GM19463 (cell line): ENCODE results near the gene PRDM15.

ENCODE experiments used
- ATAC-seq: cut with Tn5 transposase; IDR thresholded peaks from one replicate; pipeline ENCODE4 v1.9.1; 2021; ENCODE audit warnings: mild to moderate bottlenecking, moderate library complexity; ENCODE audit not compliant: unreplicated experiment

The PRDM15 gene

DNA sequence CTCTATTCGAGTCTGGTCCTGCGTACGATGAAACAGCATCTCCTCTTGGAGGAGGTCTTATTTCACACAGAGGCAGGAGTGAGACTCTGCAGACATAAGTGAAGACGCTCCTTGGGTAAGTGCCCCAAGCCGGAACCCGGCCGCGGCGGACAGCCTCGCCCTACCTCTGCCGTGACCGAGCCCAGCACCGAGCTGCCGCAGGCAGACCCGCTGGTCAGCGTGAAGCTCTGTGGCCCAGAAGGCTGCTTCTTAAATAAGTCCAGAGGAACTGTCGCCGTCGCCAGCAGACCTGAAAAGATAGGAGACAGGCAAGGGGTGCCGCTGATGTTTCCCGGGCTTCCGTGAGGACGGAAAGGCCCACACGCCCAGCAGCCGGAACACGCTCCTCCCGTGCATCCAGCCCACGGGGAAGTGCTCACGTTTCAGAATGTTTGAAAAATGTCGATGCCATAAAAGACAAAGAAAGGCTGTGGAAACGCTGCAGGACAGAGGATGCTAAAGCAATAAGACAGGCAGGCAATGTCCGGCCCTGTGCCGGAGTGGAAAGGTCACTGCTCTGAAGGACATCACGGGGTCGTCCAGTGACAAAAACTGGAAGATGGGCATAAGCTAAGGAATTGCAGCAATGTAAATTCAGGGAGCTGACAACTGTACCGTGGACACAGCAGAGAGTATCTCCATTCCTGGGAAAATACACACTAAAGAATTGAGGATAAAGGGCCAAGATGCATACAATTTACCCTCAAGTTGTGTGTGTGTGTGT lies 28.5 kb upstream of the PRDM15 start:
- no peak for ATAC-seq

DNA sequence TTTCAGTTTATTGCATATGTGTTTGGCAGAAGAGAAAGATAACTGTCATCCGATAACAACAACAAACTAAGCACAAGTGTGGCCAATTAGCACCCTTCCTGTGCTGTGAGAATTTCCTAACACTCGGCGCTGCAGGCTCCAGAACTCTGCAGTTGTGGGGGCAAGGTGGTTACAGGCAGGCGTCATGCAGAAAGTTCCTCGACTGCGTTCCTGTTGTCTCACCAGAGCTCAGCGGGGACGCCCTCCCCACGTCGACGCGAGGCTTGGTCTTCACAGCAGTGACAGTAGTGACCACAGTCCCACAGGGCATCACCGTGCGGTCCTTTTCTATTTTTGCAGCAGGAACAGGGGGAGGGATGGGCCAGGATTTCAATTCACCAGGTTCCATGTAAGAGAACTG lies 27.6 kb upstream of the PRDM15 start:
- no peak for ATAC-seq

DNA sequence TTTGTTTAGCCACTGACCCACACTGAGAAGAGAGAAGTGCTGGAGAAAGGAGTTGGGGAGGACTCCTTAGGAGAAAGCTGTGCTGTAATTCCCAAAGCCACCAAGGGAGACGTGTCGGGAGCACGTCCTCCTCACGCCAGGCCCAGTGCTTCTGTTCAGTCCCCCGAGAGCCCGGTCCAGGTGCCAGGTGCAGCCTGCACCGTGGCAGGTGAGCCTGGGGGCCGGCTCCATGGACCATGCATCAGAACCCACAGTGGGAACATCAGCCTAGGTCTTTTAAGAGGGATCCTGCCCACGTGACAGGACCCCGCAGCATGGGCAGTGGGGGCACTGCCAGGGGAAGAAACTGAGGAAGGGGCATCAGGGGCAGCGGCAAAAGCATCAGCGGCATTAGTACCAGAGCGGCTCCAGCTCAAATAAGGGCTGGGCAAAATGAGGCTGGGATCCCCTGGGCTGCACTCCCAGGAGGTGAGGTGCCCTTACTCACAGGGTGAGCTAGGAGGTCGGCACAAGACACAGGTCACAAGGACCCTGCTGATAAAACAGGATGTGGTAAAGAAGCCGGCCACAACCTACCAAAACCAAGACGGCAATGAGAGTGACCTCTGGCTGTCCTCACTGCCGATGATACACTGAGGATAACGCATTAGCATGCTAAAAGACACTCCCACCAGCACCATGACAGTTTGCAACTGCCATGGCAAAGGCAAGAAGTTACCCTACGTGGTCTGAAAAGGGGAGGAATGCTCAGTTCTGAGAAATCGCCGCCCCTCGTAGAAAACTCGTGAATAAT lies 24.6 kb upstream of the PRDM15 start:
- ATAC-seq, result no peak

DNA sequence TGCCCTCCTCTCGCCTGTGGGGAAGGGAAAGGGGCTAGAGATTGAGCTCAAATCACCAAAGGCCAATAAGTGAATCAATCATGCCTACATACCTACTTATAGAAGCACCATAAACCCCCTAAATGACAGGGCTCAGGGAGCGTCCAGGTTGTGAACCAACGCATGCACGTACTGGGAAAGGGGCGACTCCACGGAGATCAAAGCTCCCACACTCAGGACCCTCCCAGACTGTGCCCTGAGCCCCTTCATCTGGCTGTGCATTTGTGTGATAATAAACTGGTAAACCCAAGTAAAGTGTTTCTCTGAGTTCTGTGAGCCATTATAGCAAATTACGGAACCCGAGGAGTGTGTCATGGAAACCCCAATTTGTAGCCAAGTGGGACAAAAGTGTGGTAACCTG lies 23.8 kb upstream of the PRDM15 start:
- ATAC-seq, result no peak

- ATAC-seq, result no peak
These were observed 22.6 kb upstream of the PRDM15 start for GRCh38 chr21:41901782-41902181.

DNA sequence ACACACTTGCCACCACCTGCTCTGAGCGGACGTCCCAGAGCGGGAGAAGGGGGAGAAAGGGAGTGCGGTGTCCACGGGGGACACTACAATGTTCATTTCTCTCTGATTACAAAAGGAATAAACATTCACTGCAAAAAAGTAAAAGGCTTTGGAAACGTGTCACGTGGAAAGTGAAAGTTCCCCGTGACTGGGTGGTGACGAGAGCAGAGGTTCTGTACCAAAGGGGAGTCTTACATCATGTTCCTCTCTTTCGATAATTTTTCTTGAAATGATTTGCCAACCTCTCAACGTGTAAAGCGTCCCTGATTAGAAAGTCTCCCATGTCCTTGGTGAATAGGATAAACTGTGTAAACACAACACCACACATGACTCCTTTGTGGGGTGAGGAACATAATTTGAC lies 22.0 kb upstream of the PRDM15 start:
- no peak for ATAC-seq

DNA sequence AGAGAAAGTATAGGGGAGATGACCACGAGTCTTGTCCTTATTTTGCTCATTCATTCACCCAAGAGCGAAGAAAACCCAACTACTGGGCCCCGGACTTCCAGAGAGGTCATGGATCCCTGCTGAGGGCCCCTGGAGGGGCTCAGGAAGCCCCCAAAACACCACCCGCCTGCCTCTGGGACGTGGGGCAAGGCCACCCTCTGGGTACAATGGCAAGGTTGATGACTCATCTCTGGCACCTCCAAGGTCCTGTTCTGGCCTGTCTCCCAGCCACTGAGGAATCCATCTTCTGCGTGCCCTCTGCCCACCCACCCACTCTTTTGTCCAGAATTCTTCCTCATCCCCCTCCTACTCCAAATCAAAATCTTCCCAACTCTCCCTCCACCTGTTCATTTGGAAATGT lies 21.3 kb upstream of the PRDM15 start:
- no peak for ATAC-seq

DNA sequence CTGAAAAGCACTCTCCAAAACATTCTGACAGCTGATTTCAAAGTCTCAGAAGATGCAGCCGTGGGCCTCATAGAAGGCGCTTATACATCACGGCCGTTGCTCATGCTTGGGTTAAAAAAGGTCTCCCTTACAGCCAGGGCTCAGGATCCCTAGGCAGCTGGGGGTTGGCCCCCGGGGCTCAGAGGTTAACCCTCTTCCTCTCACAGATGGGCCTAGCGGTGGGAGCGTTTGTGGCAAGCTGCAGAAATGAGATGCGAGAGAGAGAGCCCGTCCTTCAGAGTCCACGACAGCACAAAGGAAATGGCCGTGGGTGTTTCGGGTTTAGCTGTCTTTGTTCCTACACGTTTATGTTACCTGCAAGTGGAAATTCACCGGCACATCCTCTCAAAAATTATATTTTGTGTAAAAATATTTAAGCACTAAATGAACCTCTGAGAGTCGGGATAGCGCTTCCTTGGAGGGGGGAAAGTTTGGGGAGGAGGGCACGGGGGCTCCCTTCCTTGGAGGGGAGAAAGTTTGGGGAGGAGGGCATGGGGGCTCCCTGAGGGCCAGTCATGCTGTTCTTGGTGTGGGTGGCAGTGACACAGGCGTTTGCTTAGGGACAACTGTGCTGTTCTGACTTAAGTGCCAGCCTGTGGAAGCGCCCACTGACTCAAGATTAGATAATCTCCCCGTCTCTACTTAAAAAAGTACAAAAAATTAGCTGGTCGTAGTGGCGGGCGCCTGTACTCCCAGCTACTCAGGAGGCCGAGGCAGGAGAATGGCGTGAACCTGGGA lies 20.5 kb upstream of the PRDM15 start:
- ATAC-seq, result no peak

DNA sequence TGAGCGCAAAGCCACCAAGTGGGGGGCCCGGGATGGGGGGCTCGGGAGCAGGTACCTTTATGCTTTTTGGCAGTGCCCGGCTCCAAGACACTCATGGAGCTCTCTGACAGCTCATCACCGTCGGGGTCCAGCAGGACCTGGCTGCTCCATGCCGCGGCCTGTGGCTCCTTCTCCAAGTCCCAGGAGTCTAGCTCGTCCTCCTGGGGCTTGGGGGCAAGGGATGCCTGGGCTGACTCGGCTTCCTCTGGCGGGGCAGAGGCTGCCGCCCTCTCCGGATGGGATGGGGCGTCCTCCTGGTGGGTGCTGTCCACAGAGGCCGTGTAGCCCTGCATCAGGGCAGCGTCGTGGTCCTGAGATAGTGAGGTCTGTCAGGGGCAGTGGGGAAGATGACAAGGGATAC lies 19.9 kb upstream of the PRDM15 start:
- ATAC-seq, result no peak

GRCh38 chr21:41897700-41898099 lies 18.6 kb upstream of the PRDM15 start:
- ATAC-seq, result no peak

GRCh38 chr21:41897047-41897669 lies 18.0 kb upstream of the PRDM15 start:
- ATAC-seq, result no peak

DNA sequence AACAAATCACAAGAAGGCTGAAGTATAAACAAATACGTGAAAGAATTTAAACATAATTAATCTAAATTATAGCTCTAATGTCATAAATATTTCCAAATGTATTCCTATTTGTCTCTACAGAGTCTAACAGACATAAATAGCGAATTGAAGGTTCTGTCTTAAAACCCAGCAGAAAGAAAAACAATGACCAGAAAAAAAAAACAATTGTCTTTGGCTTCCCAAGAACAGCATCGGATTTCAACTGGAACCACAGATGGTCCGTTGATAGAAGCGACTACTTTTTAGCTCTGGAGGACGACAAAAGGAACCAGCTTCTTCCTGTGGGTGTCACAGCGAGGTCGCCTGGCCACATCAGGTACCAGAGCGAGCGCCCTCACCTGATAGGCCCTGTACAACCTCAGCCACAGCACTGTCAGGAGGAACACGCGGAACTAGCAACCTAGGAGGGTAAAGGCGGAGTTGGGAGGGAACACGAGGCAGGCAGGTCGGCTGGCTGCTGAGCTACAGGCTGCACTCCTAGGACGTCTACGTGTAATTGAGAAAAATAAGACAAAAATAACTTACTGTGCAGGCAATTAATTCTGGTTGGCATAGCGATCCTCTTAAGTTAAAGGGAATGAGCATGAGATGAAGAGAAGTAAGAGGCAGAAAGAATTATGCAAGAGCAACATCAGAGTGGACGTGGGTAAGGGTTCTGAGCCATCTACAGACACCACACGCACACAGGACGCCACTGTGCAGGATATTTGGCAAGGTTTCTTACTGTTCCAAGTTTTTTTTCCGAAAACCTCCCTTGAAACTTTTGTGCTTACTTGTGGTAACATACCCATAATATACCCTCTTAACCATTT lies 16.7 kb upstream of the PRDM15 start:
- ATAC-seq, result no peak

DNA sequence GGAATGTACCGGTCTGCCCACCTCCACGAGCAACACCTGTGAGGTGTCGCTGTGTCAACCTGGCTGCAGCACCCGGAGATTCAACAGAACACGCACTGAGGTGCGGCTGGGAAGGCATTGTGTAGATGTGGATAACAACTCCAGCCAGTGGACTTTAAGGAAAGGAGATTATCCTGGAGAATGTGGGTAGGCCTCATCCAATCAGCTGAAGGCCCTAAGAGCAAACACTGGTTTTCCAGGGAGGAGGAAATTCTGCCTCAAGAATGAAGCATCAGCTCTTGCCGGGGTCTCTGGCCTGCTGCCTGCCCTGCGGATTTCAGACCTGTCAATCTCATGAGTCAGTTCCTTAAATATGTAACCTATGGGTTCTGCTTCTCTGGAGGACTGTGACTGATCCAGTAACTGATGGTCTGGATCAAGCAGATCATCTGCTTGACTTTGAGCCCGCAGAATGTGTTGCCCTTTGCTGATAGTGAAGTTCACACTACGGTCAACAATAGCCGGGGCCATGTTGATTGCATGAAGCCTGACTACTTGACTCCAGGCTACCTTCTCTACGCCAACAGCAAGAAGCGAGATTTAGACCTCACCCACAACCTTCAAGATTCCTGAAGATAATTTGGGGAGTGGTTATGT lies 15.9 kb upstream of the PRDM15 start:
- ATAC-seq, result no peak

DNA sequence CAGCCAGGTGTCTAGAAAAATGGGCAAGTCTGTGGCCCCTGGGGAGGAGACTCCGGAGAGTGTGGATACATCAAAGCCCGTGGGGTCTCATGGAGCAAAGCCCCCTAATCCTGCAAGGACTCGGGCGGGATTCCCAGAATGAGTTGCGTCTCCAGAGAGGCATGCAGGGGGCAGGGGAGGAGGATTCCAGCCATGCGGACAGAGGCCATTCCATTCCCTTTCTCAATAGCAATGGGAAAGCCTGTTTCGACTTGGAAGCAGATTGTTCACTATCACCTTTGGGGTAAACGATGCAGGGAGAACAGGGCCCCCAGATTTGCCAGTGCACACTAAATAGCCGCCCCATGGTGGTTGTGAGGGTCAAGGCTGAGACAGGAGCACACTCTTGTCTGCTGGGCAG lies 15.4 kb upstream of the PRDM15 start:
- no peak for ATAC-seq

DNA sequence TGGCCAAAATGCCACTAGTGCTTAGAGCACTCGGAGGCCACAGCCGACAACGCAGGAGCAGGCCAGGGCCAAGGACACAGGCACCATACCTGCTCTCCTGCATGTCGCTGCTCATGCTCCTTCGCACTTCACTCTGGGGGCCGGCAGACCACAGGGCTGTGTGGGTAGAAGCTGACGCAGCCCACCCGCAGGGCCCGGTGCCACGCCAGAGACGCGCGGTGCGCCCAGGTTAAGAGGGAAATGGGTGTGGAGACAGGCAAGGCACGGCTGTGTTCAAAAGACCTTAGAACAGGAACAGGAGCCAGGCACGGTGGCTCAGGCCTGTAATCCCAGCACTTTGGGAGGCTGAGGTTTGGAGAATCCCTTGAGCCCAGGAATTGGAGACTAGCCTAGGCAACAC lies 13.6 kb upstream of the PRDM15 start:
- ATAC-seq, result no peak

DNA sequence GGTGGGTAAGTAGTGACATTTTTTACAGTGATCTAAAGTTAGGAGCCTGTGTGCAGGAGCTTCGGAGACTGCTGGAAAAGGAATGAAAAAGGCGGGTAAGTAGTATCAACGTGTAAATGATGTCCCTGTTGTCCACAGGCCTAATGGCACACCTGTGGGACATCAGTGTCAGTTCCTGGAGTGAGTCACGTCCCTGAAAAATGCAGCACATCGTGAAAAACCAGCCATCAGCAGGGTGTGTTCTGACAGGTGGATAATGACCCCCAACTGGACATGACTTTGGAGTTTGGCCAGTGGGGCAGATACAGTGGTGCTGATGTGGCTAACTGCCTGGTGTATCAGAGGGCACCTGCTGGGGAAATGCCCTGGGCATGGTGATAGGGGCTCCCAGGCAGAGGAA lies 12.0 kb upstream of the PRDM15 start:
- no peak for ATAC-seq

- no peak for ATAC-seq
These were observed 11.2 kb upstream of the PRDM15 start for GRCh38 chr21:41890355-41890754.

DNA sequence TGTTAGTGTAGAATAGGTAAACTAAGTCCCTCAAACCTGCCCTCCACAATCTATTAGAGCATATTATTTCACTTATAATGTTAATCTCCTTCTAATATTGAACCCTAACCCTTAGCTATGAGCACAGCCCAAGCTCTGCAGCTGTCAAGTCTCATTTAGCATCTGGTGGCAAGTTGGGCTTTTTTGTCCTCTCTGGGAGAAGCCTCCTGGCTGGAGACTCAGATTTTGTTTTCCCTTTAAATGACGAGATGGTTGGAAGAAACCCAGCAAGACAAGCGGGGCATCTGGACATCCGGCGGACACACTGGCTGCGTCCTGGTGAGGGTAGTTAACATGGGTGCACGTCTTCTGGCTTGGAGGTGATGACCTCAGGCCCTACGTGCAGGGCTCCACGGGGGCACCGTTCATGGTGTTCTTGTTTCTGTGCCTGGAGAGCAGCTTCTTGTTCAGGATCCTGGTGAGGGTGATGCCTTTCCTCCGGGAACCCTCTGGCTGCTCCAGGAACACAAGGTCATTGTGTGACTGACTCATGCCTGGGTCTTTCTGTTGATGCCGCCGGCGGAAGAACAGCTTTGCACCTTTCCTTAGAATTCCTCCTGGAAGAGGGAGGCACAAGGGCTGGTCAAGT lies 9.7 kb upstream of the PRDM15 start:
- ATAC-seq, result no peak

DNA sequence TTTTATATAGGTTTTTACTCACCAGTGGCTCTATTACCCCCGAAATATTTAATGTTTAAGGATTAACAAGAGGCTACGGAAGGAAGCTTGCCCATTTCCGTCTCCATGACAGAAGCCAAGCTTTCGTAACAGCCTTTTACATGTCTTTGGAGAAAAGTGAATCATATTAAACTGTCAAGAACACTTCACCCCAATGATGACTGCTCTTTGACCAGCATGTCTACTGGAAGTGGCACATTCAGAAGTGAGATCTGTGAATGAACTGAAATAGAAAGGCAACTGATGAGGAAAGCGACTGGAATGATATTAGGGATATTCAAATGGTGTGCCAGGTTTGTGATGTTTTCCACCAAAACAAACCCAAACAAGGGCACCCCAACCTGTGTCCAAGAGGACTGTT lies 8.5 kb upstream of the PRDM15 start:
- ATAC-seq, result no peak
